K562 (cell line): ENCODE measurements around the gene ZSCAN26.

Source experiments
- EZH2 ChIP-seq: IDR thresholded peaks from 2 replicates; pipeline ENCODE4 v1.6.1; 2012; ENCODE audit warnings: low read depth, mild to moderate bottlenecking, inconsistent platforms, low read length, borderline replicate concordance
- PHF8 ChIP-seq: fragments of 200-600 bp; sonication (generic); IDR thresholded peaks from 2 replicates; pipeline ENCODE4 v1.6.1; 2012; ENCODE audit warnings: mixed run types, mild to moderate bottlenecking, inconsistent platforms, low read length, moderate library complexity, borderline replicate concordance
- TF ChIP-seq, protein P1 (sequence below), 3 experiments: IDR thresholded peaks in 2 of 3; conservative IDR thresholded peaks in 1 of 3; 2 replicates each; pipeline ENCODE4 v1.5.1; 2011 to 2012; ENCODE audit warnings: low read length in 3 of 3, mild to moderate bottlenecking in 3 of 3, control low read depth in 2 of 3, improper control_type of control experiment in 1 of 3, inconsistent platforms in 1 of 3, low read depth in 1 of 3, mixed read lengths in 1 of 3, moderate library complexity in 1 of 3; ENCODE audit not compliant: insufficient read depth in 2 of 3

DNA sequence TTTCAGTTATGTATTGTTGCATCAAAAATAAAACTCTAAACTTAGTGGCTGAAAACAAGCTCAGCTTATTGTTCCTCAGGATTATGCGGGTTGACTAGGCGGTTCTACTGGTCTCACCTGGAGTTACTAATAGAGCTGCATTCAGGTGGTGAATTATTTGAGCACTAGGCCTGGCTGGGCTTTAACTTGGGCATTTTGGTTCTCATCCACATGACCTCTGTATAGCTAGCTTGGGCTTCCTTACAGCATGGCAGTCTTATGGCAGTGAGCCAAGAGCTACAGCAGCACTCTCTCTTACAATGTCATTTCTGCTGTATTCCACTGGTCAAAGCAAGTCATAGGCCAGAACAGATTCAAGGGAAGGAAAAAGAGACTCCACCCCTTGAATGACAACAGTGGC is 16.0 kb downstream of the ZSCAN26 start:
- TF ChIP-seq EZH2 (no peak), PHF8 (no peak)
- TF ChIP-seq, protein P1, sequence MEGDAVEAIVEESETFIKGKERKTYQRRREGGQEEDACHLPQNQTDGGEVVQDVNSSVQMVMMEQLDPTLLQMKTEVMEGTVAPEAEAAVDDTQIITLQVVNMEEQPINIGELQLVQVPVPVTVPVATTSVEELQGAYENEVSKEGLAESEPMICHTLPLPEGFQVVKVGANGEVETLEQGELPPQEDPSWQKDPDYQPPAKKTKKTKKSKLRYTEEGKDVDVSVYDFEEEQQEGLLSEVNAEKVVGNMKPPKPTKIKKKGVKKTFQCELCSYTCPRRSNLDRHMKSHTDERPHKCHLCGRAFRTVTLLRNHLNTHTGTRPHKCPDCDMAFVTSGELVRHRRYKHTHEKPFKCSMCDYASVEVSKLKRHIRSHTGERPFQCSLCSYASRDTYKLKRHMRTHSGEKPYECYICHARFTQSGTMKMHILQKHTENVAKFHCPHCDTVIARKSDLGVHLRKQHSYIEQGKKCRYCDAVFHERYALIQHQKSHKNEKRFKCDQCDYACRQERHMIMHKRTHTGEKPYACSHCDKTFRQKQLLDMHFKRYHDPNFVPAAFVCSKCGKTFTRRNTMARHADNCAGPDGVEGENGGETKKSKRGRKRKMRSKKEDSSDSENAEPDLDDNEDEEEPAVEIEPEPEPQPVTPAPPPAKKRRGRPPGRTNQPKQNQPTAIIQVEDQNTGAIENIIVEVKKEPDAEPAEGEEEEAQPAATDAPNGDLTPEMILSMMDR (IDR thresholded peaks at IDR 0.05 in 2 of 3, conservative IDR thresholded peaks at IDR 0.05 in 1 of 3; ENCODE audit: insufficient read depth in 2 of 3, low read depth in 1 of 3, low read length in 3 of 3), result no peak
